IPS DF 6.9 (cell line): ENCODE data around the gene SMAD7.

Experiments used
- DNase-seq: peaks from one replicate; pipeline ENCODE4 v3.0.0-alpha.2; 2013; ENCODE audit warnings: low read depth, low spot score
- H3K27ac ChIP-seq: one replicate; pipeline ENCODE4 v1.5.1; 2013; ENCODE audit warnings: low read length, control low read depth
- H3K27me3 ChIP-seq: 2 replicates; pipeline ENCODE4 v1.6.1; 2013; ENCODE audit warnings: mild to moderate bottlenecking, low read length; ENCODE audit not compliant: control insufficient read depth, insufficient read depth
- H3K36me3 ChIP-seq: 2 replicates; pipeline ENCODE4 v1.6.1; 2013; ENCODE audit warnings: low read length; ENCODE audit not compliant: control insufficient read depth, insufficient read depth
- H3K4me1 ChIP-seq: 2 replicates; pipeline ENCODE4 v1.6.1; 2013; ENCODE audit warnings: low read length; ENCODE audit not compliant: control insufficient read depth, insufficient read depth
- H3K4me3 ChIP-seq: 2 replicates; pipeline ENCODE4 v1.5.1; 2013; ENCODE audit warnings: mild to moderate bottlenecking, low read length
- H3K9me3 ChIP-seq: 2 replicates; pipeline ENCODE4 v1.6.1; 2013; ENCODE audit warnings: low read length, inconsistent platforms; ENCODE audit not compliant: control insufficient read depth, insufficient read depth
- WGBS: extraction: QIAGEN DNeasy Blood & Tissue Kit; methylation state at CpG from one replicate; pipeline ENCODE4 v1.1.7; 2013; ENCODE audit warnings: mixed read lengths, missing lambda C conversion rate; ENCODE audit not compliant: insufficient read length, insufficient coverage; 5-methylcytosine and 5-hydroxymethylcytosine counted together

Gene SMAD7

DNA sequence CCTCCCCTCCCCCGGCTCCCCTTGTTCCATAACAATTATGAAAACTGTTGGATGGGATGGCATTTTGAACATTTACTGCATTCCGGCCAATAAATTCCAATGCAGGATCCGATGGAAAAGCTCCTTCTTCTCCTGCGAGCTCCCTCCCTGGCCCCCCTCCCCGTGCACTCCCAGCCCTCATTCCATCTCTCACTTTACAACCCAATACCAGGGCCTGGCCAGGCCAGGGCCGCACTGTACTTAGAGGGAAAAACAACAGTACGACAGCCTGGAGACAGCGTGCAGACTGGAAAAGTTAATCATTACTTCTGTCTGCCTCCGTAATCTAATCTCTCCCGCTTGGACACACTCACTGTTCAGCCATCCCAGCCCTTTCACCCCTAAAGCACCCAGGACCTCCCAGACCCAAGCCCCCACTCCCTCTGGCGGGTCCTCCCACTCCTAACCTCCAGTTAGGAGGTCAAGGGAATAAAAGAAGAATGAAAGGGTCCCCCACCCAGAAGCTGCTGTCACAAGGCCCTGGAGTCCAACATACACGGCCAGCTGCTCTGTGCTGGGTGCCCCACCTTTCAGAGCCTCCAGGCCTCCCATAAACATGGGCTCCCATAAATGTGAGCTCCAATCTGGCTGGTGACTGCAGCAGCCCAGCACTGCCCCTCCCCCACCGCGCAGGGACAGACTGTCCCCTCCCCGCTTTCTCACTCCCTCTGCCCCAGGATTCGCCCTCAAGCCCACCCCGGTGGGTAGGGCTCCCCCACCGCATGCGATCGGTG is 20.6 kb downstream of the SMAD7 start:
- Histone ChIP-seq H3K4me1 (peaks cover 26% of the 10 kb centered on the region), H3K4me3 (no peak overlapping the region)

DNA sequence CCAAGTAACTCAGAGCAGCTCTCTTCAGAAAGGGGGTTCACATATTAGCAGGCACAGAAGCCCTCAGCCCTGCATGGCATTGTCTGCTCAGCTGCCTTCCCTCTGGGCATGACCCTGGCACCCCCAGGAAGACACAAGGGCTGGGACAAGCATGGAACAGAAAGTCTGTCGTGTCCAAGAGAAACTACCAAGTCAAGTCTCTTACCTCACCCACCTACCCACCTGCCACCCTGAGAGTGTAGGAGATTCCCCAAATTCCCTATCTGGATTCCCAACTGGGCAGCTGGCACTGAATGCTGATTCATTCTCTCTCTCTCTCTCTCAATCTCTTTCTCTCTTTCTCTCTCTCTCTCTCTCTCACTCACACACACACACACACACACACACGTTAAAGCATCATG is 21.6 kb downstream of the SMAD7 start:
- Histone ChIP-seq H3K27me3 (no peaks in the 10 kb centered on the region), H3K4me3 (no peak overlapping the region), H3K27ac (no peak overlapping the region), H3K36me3 (no peaks in the 10 kb centered on the region), H3K4me1 (peaks cover 29% of the 10 kb centered on the region), H3K9me3 (no peaks in the 10 kb centered on the region)
- no CpG with 5 or more reads among the region's 2 CpGs for WGBS
- DNase-seq, result no peak

More for the DNA sequence above, 20.6 kb downstream of the SMAD7 start:
- H3K36me3 ChIP-seq, result no peaks in the 10 kb centered on the region
- DNase-seq, result no peak
- no peaks in the 10 kb centered on the region for H3K9me3 ChIP-seq
- H3K27ac ChIP-seq, result no peak overlapping the region
- H3K27me3 ChIP-seq, result no peaks in the 10 kb centered on the region
- no CpG with 5 or more reads among the region's 20 CpGs for WGBS

DNA sequence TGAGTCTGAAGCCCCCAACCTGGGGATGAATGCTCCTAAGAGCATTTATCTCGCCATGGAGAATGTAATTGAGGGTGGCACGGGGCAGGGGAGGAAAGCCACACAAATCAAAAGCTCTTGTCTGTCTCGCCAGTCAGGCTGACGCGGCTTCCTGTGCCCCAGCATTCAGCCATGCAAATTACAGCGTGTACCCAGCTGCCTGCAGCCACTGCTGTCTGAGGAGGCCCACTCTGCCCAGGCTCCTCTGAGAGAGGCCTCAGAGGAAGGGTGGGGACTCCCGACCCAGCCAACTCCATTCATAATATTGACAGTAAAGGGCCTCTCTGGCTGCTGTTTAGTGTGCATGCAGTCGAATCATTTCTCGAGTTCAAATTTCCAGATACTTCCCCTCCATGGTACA is 22.0 kb downstream of the SMAD7 start:
- no CpG with 5 or more reads among the region's 9 CpGs for WGBS
- no peaks in the 10 kb centered on the region for H3K27me3 ChIP-seq
- DNase-seq, result no peak
- H3K4me1 ChIP-seq, result peaks cover 27% of the 10 kb centered on the region
- H3K9me3 ChIP-seq, result no peaks in the 10 kb centered on the region
- no peak overlapping the region for H3K27ac ChIP-seq
- H3K36me3 ChIP-seq, result no peaks in the 10 kb centered on the region
- H3K4me3 ChIP-seq, result no peak overlapping the region

DNA sequence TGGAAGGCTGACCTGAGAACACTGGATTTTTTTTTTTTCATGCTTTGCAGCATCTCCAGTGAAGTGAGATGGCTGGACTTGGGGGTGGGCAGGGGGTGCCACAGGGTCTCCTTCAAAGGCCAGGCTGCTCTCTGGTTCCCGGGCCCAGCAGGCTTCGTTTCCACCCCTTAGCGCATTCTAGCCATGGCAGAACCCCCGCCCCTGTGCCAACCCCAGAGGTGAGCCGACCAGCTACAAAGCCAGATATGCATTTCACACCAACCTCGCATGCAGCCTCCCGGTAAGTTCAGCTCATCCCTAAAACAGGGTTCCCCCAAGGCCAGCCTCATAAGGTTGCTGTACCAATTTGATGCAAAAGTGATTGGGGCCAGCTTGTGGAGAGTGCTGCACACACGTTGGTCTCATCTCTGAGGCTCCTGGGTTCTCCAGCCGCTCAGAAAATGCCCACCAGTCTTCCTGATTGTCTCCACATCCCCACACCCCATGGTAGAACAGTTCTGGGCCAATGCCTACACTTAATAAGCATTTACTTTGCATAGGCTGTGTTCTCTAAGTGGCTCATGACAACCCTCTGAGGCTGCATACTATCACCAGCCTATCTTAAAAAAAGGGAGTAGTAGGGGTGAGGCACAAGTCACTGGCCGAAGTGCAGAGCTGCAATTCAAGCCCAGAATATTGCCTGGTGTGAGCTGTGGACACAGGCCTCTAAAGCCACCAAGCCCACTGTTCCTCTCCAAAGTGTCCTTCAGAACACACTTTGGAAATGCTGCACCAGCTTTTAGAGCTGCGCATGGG is 23.3 kb downstream of the SMAD7 start:
- no peak overlapping the region for H3K27ac ChIP-seq
- WGBS, result no CpG with 5 or more reads among the region's 11 CpGs

DNA sequence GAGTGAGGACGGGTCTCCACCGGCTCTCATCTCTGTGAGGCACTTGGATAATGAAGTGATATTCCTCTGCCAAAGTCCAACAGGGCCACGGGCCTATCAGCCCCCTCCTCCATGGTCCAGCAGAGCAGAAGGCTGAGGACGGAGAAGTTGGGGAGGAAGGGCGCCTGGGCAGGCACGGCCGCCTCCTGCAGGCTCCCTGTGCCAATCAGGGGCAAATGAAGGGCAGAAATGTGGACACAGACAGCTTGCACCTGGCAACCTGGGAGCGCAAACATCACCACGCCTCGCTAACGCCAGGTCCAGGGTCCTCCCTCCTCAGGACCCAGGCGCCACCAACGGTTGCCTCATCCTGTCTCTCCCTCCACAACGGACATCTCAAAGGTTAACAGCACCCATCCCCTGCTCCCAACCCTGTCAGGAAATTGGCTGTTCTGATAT is 24.3 kb downstream of the SMAD7 start:
- no peaks in the 10 kb centered on the region for H3K9me3 ChIP-seq
- no CpG with 5 or more reads among the region's 14 CpGs for WGBS
- H3K36me3 ChIP-seq, result 0 out of 2 replicates have a peak, but pooled peaks cover 2% of the 10 kb centered on the region
- no peak overlapping the region for H3K4me3 ChIP-seq
- DNase-seq, result no peak
- peaks cover 17% of the 10 kb centered on the region for H3K4me1 ChIP-seq
- H3K27me3 ChIP-seq, result no peaks in the 10 kb centered on the region
- no peak overlapping the region for H3K27ac ChIP-seq

More for the DNA sequence above, 23.3 kb downstream of the SMAD7 start:
- Histone ChIP-seq H3K36me3 (no peaks in the 10 kb centered on the region), H3K4me1 (peaks cover 20% of the 10 kb centered on the region), H3K4me3 (no peak overlapping the region), H3K9me3 (no peaks in the 10 kb centered on the region), H3K27me3 (no peaks in the 10 kb centered on the region)
- no peak for DNase-seq

DNA sequence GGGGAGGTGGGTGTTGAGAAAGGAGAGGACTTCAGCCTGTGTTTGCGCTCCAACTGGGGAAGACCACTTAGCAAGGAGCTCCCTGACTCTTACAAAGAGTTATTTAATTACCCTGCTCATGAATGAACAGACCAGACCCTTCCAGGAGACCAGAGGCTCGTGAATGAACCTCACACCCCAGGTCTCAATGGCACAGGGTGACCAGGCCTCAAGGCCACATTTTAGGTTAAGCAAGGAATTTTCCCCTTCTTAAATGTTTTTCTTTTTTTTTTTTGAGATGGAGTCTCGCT is 25.3 kb downstream of the SMAD7 start:
- no CpG with 5 or more reads among the region's 3 CpGs for WGBS
- H3K27me3 ChIP-seq, result no peaks in the 10 kb centered on the region
- H3K4me3 ChIP-seq, result no peak overlapping the region
- peaks cover 16% of the 10 kb centered on the region for H3K4me1 ChIP-seq
- H3K9me3 ChIP-seq, result no peaks in the 10 kb centered on the region
- no peak overlapping the region for H3K27ac ChIP-seq
- H3K36me3 ChIP-seq, result peaks cover 4% of the 10 kb centered on the region; the same call in 1 of the 2 replicates
- DNase-seq, result no peak

DNA sequence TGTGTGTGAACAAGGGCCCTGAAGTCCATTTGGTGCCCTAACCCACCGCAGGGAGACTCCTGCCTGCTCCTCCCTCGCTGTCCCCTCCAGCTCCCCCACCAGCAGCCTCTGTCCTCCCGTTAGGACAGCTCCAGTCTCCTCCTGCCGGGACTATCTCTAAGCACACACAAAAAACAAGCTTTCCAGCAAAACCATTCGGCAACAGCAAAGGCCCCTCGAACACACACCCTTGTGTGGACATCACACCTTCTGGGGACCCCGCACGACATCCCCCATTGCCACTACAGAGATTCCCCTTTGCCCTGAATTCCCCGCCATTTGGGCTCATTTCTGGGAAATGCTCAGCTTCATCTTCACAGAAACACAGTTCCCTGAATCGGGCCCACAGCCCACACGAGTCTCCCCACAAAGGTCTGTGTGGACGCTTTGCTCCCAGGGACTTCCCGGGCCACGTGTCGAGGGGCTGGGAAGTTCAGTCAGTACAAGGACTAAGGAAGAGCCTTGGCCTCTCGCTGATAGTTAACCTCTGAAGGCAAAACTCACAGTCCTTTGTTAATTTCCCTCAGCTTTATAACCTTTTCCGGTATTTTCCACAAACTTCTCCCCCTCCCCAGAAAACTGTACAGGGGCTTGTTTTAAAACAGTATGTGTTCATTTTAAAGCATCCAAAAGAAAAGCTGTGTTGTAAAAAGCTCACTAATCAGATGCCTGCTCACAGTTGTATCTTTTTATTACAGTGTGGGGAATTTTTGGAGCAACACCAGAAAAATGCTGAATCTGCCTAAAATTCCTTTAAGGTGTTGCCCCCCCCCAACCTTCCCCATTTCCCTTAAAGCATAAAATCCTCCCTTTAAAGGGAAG is 25.9 kb downstream of the SMAD7 start:
- Histone ChIP-seq H3K9me3 (no peaks in the 10 kb centered on the region), H3K4me3 (no peak overlapping the region), H3K36me3 (peaks cover 6% of the 10 kb centered on the region; the same call in 1 of the 2 replicates), H3K4me1 (peaks cover 11% of the 10 kb centered on the region), H3K27me3 (no peaks in the 10 kb centered on the region), H3K27ac (no peak overlapping the region)
- WGBS, result no CpG with 5 or more reads among the region's 17 CpGs
- no peak for DNase-seq

DNA sequence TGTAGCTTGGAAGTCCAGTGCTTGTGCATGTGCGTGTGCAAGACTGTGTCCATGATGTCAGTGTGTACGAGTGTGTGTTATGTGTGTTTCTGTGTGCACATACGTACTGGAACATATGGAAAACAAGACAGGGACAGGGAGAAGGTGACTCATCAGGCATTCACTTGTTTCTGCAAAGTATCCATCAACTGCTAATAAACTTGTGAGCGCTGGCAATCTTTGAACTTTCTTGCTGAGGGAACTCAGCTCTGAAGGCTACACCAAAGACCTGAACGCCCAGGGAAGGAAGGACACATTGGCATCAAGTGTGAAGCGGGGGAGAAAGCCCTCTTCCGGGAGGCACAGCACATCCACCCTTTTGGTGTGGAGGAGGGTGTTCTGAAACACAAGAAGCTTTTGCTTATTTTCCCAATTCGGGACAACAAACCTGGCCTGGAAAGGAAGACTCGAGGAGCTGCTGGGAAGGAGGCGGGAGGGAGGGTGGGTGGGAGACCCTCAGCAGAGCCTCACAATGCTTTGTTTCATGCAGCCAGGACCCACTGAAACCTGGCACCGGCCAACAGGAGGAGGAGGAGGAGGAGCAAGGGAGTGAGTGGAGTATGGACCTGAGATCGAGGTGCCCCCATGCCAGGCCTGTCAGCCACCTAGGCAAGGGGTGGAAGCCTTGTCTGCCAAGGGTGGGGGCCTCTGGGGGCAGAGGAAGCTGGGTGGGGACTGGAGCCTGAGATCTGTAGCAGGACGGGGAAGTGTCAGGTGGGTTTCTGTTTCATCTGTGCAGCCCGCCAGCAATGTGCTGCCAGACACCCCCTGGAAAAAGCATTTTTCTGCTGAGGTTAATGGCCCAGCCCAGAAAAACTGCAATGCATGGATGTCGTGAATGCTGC is 26.8 kb downstream of the SMAD7 start:
- H3K9me3 ChIP-seq, result no peaks in the 10 kb centered on the region
- H3K4me1 ChIP-seq, result peaks cover 5% of the 10 kb centered on the region; the same call in 1 of the 2 replicates
- peaks cover 6% of the 10 kb centered on the region; the same call in 1 of the 2 replicates for H3K36me3 ChIP-seq
- no CpG with 5 or more reads among the region's 15 CpGs for WGBS
- no peaks in the 10 kb centered on the region for H3K27me3 ChIP-seq
- no peak overlapping the region for H3K27ac ChIP-seq
- DNase-seq, result no peak
- no peak overlapping the region for H3K4me3 ChIP-seq

DNA sequence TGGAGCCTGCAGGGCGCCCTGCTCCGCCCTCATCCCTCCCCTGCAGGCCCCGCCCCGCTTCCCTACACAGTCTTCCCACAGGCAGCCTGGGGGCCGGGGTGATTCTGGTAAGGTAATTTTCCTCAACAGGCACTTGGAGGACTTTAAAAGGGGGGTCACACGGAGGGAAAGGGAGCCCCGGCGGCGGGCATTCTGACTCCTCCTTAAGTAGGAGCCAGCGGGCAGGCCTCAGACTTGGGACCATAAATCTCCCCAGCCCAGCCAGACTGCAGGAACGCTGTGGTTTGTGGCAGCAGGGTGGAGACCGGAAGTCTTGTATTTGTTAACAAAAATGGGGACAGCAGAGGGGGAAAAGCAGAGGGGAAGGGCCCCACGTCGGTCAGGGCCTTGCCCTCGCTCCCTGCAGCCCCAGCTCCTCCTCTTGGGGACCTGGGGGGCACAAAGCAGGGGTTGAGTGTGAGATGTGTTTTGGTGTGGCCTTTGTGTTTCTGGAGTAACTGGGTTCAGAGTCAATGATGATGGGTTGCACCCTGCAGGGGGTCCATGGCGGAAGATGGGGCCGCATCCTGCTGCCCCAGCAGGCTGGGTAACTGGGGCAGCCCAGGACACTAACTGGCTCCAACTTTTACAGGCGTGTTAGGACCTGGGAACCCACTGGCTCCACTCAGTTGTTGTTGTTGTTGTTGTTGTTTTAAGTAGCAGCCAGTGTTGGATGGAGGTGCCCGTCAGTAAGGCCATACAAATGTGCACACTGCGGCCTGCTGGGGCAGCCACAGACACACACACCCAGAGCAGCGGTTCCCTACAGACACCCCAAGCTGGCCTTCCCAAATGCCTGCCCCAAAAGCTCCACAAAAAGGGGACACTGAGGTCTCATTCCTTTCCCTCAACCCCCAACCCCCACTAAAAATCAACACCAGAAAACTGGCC is 27.7 kb downstream of the SMAD7 start:
- H3K4me3 ChIP-seq, result no peak overlapping the region
- no peaks in the 10 kb centered on the region for H3K9me3 ChIP-seq
- peaks cover 6% of the 10 kb centered on the region; the same call in 1 of the 2 replicates for H3K36me3 ChIP-seq
- peaks cover 3% of the 10 kb centered on the region; the same call in 1 of the 2 replicates for H3K4me1 ChIP-seq
- WGBS, result no CpG with 5 or more reads among the region's 21 CpGs
- no peak overlapping the region for H3K27ac ChIP-seq
- no peaks in the 10 kb centered on the region for H3K27me3 ChIP-seq
- DNase-seq, result no peak
